ENCODE data around the gene CWC22.
"Not testable (repeated sequence)": the region's sequence is repeated elsewhere in the genome, so short reads cannot be mapped to it uniquely, and the experiment has no call there.

CWC22 gene

DNA sequence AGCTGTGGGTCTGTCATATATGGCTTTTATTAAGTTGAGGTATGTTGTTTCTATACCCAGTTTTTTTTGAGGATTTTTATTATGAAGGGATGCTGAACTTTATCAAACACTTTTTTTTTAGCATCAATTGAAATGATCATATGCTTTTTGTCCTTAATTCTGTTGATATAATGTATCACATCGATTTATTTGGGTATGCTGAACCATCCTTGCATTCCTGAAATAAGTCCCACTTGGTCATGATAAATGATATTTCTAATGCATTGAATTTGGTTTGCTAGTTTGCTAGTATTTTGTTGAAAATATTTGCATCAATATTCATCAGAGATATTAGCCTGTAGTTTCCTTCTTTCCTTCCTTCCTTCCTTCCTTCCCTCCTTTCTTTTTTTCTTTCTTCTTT is 22.5 kb upstream of the CWC22 start:
- DNase-seq (ENCODE audit: low read depth): no peak
- H3K9ac ChIP-seq (ENCODE audit: low read length): no peak overlapping the region
- no peaks in the 10 kb centered on the region for H3K27me3 ChIP-seq (replicated peaks; ENCODE audit: control insufficient read depth, insufficient read depth, low read length)
- peaks cover 12% of the 10 kb centered on the region for H3K9me3 ChIP-seq (ENCODE audit: control insufficient read depth, low read length)
- H3K36me3 ChIP-seq (ENCODE audit: control insufficient read depth, insufficient read depth, low read length, severe bottlenecking): no peaks in the 10 kb centered on the region
- H3K4me1 ChIP-seq (ENCODE audit: control insufficient read depth, insufficient read depth, low read length): no peaks in the 10 kb centered on the region
- H3K4me3 ChIP-seq (ENCODE audit: low read length): no peak overlapping the region

DNA sequence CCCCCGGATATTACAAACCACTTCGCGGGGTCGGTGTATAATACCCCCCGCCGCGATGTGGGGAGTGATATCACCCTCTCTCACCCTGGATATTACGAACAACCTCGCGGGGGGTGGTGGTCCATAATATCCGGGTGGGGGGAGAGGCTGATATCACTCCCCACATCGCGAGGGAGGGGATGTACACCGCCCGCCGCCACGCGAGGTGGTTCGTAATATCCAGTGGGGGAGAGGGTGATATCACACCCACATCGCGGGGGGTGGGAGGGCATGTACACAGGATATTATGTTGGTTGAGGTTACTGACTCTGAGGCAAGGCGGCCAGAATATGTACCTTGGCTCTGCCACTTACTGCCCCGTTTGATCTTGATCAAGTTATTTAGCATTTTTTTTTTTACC is 14.8 kb upstream of the CWC22 start:
- DNase-seq (ENCODE audit: low read depth): no peak
- H3K9ac ChIP-seq (ENCODE audit: low read length): no peak overlapping the region
- peaks cover 11% of the 10 kb centered on the region for H3K4me1 ChIP-seq (ENCODE audit: control insufficient read depth, insufficient read depth, low read length)
- H3K36me3 ChIP-seq (ENCODE audit: control insufficient read depth, insufficient read depth, low read length, severe bottlenecking): no peaks in the 10 kb centered on the region
- no peaks in the 10 kb centered on the region for H3K9me3 ChIP-seq (ENCODE audit: control insufficient read depth, low read length)
- H3K4me3 ChIP-seq (ENCODE audit: low read length): no peak overlapping the region
- no peaks in the 10 kb centered on the region for H3K27me3 ChIP-seq (replicated peaks; ENCODE audit: control insufficient read depth, insufficient read depth, low read length)

DNA sequence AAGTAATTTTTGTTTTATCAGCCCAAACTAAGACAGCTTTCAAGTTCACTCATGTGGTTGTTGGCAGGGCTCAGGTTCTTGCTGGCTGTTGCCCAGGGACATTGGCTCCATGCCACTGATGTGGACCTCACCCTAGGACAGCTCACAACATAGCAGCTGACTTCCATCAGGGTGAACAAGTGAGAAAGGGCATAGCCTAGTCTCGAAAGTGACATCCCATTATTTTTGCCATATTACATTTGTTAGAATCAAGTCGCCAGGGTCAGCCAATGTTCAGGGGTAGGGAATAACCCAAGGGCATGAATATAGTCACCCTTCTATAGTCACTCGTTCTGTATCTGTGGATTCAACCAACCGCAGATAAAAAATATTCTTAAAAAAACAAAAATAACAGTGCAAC is 10.7 kb upstream of the CWC22 start:
- no peak overlapping the region for H3K9ac ChIP-seq (ENCODE audit: low read length)
- DNase-seq (ENCODE audit: low read depth): peak; percentile 75
- no peaks in the 10 kb centered on the region for H3K36me3 ChIP-seq (ENCODE audit: control insufficient read depth, insufficient read depth, low read length, severe bottlenecking)
- H3K4me3 ChIP-seq (ENCODE audit: low read length): no peak overlapping the region
- no peaks in the 10 kb centered on the region for H3K27me3 ChIP-seq (replicated peaks; ENCODE audit: control insufficient read depth, insufficient read depth, low read length)
- peaks cover 26% of the 10 kb centered on the region for H3K4me1 ChIP-seq (ENCODE audit: control insufficient read depth, insufficient read depth, low read length)
- H3K9me3 ChIP-seq (ENCODE audit: control insufficient read depth, low read length): no peaks in the 10 kb centered on the region

DNA sequence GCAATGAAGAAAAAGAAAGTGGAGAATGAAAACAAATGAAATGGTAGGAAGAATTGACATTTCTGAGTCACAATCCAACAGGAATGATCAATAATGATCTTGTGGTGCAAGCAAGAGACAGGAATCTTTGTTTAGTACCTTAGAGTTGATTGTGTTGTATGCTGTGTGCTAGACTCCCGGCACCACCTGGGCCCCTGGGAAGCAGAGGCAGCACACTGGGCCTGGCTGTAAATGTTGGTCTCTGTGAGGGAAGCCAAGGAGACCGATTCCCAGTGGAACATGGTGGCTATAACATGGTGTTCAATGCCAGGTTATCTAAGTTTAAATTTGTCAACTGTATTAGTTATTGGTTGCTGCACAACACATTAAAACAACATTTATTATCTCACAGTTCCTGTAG is 9.8 kb upstream of the CWC22 start:
- H3K9me3 ChIP-seq (ENCODE audit: control insufficient read depth, low read length): no peaks in the 10 kb centered on the region
- peak overlapping the region; percentile 37 for H3K9ac ChIP-seq (ENCODE audit: low read length)
- peak overlapping the region; percentile 66 for H3K4me3 ChIP-seq (ENCODE audit: low read length)
- DNase-seq (ENCODE audit: low read depth): no peak
- H3K27me3 ChIP-seq (replicated peaks; ENCODE audit: control insufficient read depth, insufficient read depth, low read length): no peaks in the 10 kb centered on the region
- peaks cover 31% of the 10 kb centered on the region for H3K4me1 ChIP-seq (ENCODE audit: control insufficient read depth, insufficient read depth, low read length)
- no peaks in the 10 kb centered on the region for H3K36me3 ChIP-seq (ENCODE audit: control insufficient read depth, insufficient read depth, low read length, severe bottlenecking)

DNA sequence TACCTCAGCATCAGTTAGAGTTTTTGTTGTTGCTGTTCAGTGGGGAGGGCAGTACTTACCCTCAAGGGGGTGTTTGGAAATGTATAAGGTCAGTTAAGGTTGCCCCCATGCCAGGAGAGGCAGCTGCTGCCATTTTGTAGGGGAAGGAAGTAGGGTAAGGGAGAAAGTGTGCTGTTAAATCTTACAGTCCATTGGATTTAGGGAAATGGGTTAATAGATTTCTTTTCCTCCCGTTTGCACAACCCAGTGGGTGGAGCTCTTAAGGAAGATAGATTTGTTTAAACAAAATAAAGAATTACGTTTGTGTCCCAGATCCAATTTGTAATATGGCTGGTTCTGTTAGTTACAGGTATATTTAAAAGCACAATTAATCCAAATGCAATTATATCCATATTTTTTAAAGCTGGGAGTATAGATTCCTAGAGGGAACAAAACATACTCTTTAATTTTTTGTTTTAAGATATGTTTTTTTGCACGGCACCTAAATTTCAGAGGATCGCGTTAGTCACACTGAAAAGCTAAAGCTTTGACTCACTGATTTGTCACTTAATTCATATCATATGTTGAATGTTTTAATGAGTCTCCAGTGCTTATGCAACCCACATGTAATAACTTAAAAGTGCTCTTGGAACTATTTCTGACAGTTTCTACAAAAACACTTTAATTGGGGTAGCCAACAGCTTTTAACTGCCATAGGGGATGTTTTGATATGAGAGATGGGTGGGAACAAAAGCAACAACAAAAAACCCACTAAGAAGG is 9.0 kb upstream of the CWC22 start:
- H3K9ac ChIP-seq (ENCODE audit: low read length): peak overlapping the region; percentile 62
- no peaks in the 10 kb centered on the region for H3K27me3 ChIP-seq (replicated peaks; ENCODE audit: control insufficient read depth, insufficient read depth, low read length)
- H3K4me1 ChIP-seq (ENCODE audit: control insufficient read depth, insufficient read depth, low read length): peaks cover 31% of the 10 kb centered on the region
- H3K4me3 ChIP-seq (ENCODE audit: low read length): peak overlapping the region; percentile 66
- DNase-seq (ENCODE audit: low read depth): peak; percentile 93
- no peaks in the 10 kb centered on the region for H3K9me3 ChIP-seq (ENCODE audit: control insufficient read depth, low read length)
- no peaks in the 10 kb centered on the region for H3K36me3 ChIP-seq (ENCODE audit: control insufficient read depth, insufficient read depth, low read length, severe bottlenecking)

DNA sequence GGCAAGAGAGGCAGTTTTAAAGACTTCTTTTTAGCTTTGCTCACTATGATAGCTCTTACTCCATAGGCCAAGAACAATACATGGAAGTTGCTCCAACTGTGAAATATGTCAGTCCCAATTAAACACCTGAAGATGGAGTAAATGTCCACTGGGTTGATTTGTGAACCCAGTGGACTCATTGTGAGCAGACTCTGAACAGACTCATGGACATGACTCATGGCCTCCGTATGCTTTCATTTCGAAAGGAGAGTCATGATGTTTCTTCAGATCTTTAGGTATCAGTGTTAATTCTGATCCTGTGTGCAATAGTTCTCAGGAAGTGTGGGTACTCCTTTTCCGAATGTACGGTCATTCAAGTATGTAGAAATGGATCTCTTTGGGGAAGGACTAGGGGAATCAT is 5.4 kb upstream of the CWC22 start:
- Histone ChIP-seq H3K4me3 (ENCODE audit: low read length) (peak overlapping the region; percentile 6), H3K9ac (ENCODE audit: low read length) (no peak overlapping the region), H3K27me3 (replicated peaks; ENCODE audit: control insufficient read depth, insufficient read depth, low read length) (no peaks in the 10 kb centered on the region), H3K36me3 (ENCODE audit: control insufficient read depth, insufficient read depth, low read length, severe bottlenecking) (no peaks in the 10 kb centered on the region), H3K9me3 (ENCODE audit: control insufficient read depth, low read length) (no peaks in the 10 kb centered on the region), H3K4me1 (ENCODE audit: control insufficient read depth, insufficient read depth, low read length) (peaks cover 26% of the 10 kb centered on the region)
- peak; percentile 72 for DNase-seq (ENCODE audit: low read depth)

DNA sequence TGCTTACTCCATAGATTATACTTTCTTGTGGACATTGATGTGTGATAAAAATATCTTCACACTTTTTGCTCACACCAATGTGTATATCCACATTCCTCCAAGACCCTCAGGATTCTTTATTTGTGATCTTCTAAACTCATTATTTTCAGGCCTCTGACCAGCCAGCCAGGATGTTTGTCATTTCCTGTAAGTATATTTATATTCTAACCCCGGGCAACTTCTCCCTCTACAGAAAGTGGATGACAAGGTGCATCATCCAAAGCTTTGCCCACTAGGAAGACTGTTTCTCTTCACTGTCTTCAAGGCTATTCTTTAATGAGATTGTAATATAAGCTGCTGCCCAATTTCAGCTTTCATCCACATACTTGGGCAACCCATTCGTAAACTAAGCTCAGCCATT is 3.6 kb upstream of the CWC22 start:
- no peak overlapping the region for H3K9ac ChIP-seq (ENCODE audit: low read length)
- no peak overlapping the region for H3K4me3 ChIP-seq (ENCODE audit: low read length)
- no peaks in the 10 kb centered on the region for H3K36me3 ChIP-seq (ENCODE audit: control insufficient read depth, insufficient read depth, low read length, severe bottlenecking)
- no peak for DNase-seq (ENCODE audit: low read depth)
- H3K27me3 ChIP-seq (replicated peaks; ENCODE audit: control insufficient read depth, insufficient read depth, low read length): no peaks in the 10 kb centered on the region
- peaks cover 16% of the 10 kb centered on the region for H3K4me1 ChIP-seq (ENCODE audit: control insufficient read depth, insufficient read depth, low read length)
- no peaks in the 10 kb centered on the region for H3K9me3 ChIP-seq (ENCODE audit: control insufficient read depth, low read length)

DNA sequence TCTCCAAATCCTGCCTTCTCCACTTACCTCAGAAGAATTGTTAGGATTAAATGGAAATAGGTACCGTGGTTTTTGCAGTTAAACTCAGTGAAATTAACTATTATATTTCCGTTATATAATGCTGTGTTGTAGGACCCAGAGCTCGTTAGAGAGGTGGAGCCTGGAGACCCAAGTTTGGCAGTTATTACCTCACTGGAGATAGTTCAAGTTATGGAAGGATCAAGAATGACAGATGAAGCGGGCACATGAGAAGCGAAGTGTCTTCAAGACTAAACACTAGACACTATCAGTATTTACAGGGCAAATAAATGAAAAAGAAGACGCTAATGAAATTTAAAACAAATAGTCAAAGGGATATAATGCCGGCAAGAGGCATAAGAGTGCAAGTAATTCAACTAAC is 866 bp downstream of the CWC22 start:
- H3K9ac ChIP-seq (ENCODE audit: low read length): peak overlapping the region; percentile 97
- peak; percentile 28 for DNase-seq (ENCODE audit: low read depth)
- peak overlapping the region; percentile 99 for H3K4me3 ChIP-seq (ENCODE audit: low read length)
- H3K4me1 ChIP-seq (ENCODE audit: control insufficient read depth, insufficient read depth, low read length): peaks cover 16% of the 10 kb centered on the region
- no peaks in the 10 kb centered on the region for H3K36me3 ChIP-seq (ENCODE audit: control insufficient read depth, insufficient read depth, low read length, severe bottlenecking)
- H3K27me3 ChIP-seq (replicated peaks; ENCODE audit: control insufficient read depth, insufficient read depth, low read length): no peaks in the 10 kb centered on the region
- H3K9me3 ChIP-seq (ENCODE audit: control insufficient read depth, low read length): no peaks in the 10 kb centered on the region

DNA sequence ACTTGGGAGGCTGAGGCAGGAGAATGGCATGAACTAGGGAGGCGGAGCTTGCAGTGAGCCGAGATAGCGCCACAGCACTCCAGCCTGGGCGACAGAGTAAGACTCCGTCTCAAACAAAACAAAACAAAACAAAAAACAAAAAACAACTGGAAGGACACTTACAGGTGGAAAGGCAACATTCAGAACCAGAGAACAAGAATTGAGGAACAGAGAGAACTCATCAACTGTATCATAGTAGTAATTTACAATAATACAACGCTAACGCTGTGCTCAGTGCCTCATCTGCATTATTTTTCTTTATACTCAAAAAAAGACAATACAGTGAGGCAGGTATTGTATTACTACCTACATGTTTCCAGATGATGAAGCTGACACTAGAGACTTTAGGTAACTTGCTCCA is 1.6 kb downstream of the CWC22 start:
- not testable (repeated sequence) for DNase-seq (ENCODE audit: low read depth); H3K9ac ChIP-seq (ENCODE audit: low read length); H3K36me3 ChIP-seq (ENCODE audit: control insufficient read depth, insufficient read depth, low read length, severe bottlenecking); H3K27me3 ChIP-seq (replicated peaks; ENCODE audit: control insufficient read depth, insufficient read depth, low read length); H3K9me3 ChIP-seq (ENCODE audit: control insufficient read depth, low read length)
- Histone ChIP-seq H3K4me1 (ENCODE audit: control insufficient read depth, insufficient read depth, low read length) (peaks cover 16% of the 10 kb centered on the region), H3K4me3 (ENCODE audit: low read length) (peak overlapping the region; percentile 99)

DNA sequence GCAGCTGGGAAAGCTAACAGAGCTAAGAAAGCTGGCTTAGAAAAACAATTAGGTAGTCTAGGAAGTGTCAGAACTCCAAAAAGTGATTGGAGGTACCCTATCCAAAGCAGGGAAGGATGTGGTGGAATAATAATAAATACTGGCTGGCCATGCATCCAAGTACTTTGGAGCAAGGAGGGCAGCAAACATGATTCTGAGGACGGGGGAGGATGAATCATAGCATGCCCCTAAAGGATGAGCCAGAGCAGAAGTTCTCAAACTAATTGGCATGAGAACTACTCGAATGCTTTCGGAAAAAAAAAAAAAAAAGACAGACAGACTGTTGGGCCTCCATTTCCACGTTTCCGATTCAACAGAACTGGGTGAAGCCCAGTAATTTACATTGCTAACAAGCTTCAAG is 2.4 kb downstream of the CWC22 start:
- Histone ChIP-seq H3K4me3 (ENCODE audit: low read length) (peak overlapping the region; percentile 16), H3K4me1 (ENCODE audit: control insufficient read depth, insufficient read depth, low read length) (peaks cover 16% of the 10 kb centered on the region), H3K9me3 (ENCODE audit: control insufficient read depth, low read length) (no peaks in the 10 kb centered on the region), H3K27me3 (replicated peaks; ENCODE audit: control insufficient read depth, insufficient read depth, low read length) (no peaks in the 10 kb centered on the region), H3K9ac (ENCODE audit: low read length) (no peak overlapping the region), H3K36me3 (ENCODE audit: control insufficient read depth, insufficient read depth, low read length, severe bottlenecking) (no peaks in the 10 kb centered on the region)
- no peak for DNase-seq (ENCODE audit: low read depth)

DNA sequence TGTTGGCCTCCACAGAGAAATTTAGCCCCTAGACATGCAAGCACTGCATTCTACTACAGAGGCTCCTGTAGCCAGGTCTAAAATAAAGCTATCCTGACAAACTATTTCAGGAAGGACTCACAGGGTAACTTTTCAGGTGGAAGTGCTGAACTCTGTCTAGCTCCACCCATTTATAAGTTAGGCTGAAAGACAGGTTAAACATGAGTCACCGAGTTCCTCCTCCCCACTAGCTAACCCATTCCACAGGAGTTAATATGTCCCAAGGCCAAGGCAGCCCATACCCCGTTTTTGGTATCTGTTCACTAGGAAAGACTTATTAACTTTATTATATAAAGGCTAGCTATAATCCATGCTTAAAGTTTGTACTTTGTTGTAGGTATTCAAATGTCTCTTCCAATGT is 3.5 kb downstream of the CWC22 start:
- no peak for DNase-seq (ENCODE audit: low read depth)
- Histone ChIP-seq H3K27me3 (replicated peaks; ENCODE audit: control insufficient read depth, insufficient read depth, low read length) (no peaks in the 10 kb centered on the region), H3K36me3 (ENCODE audit: control insufficient read depth, insufficient read depth, low read length, severe bottlenecking) (no peaks in the 10 kb centered on the region), H3K4me1 (ENCODE audit: control insufficient read depth, insufficient read depth, low read length) (peaks cover 16% of the 10 kb centered on the region), H3K9ac (ENCODE audit: low read length) (no peak overlapping the region), H3K4me3 (ENCODE audit: low read length) (no peak overlapping the region), H3K9me3 (ENCODE audit: control insufficient read depth, low read length) (no peaks in the 10 kb centered on the region)

DNA sequence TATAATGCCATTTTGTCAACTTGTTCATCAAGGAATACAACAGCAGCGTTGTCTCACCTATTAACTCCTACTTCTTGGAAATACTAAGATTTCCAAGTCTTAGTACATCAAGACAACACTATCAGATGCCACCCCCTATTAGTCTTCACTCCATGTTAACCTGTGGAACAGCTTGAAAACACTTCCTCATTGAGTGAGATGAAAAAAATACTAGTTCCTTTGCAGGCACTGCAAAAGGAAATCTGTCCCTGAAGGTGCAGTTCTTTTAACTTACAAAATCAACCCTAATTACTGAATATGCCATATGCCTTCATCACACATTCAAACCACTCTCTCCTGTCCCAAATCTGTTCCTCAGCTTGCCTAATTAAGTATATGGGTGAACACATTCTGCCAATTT is 4.0 kb downstream of the CWC22 start:
- Histone ChIP-seq H3K27me3 (replicated peaks; ENCODE audit: control insufficient read depth, insufficient read depth, low read length) (no peaks in the 10 kb centered on the region), H3K9me3 (ENCODE audit: control insufficient read depth, low read length) (no peaks in the 10 kb centered on the region), H3K36me3 (ENCODE audit: control insufficient read depth, insufficient read depth, low read length, severe bottlenecking) (no peaks in the 10 kb centered on the region), H3K9ac (ENCODE audit: low read length) (no peak overlapping the region), H3K4me3 (ENCODE audit: low read length) (no peak overlapping the region), H3K4me1 (ENCODE audit: control insufficient read depth, insufficient read depth, low read length) (peaks cover 16% of the 10 kb centered on the region)
- DNase-seq (ENCODE audit: low read depth): no peak
